Adrenal gland (tissue), 12 donors: ENCODE measurements around the gene MATR3. TPM values are rescaled to one million over a fixed set of nuclear protein-coding genes. Genes with fewer than 3 reads are reported as not detected.

Experiments used
- DNase-seq, 7 donors: peaks; one replicate each; pipeline ENCODE4 v3.0.0-alpha.2; 2019 to 2020
- H3K27ac ChIP-seq, 5 donors: fragments of 200-600 bp; sonication (generic) in 4 of 5; 1 replicate in 3 of 5; 2 replicates in 2 of 5; pipeline versions ENCODE4 v1.5.1 to v1.8.0; 2016 to 2020; ENCODE audit warnings: mild to moderate bottlenecking in 1 of 5
- H3K27me3 ChIP-seq: fragments of 200-600 bp; 2 replicates; pipeline ENCODE4 v1.8.0; 2021
- H3K36me3 ChIP-seq, 2 donors: fragments of 200-600 bp; replicated peaks in 1 of 2; 1 replicate in 1 of 2; 2 replicates in 1 of 2; pipeline versions ENCODE4 v1.5.1 to v1.8.0; 2018 to 2022
- H3K4me1 ChIP-seq, 2 donors: fragments of 200-600 bp; replicated peaks in 1 of 2; 1 replicate in 1 of 2; 2 replicates in 1 of 2; pipeline versions ENCODE4 v1.5.1 to v1.8.0; 2018 to 2021
- H3K4me3 ChIP-seq, 4 donors: fragments of 200-600 bp; sonication (generic) in 3 of 4; one replicate each; pipeline ENCODE4 v1.5.1; 2016 to 2018
- H3K9me3 ChIP-seq, 3 donors: fragments of 200-600 bp; sonication (generic) in 1 of 3; replicated peaks in 1 of 3; 1 replicate in 2 of 3; 2 replicates in 1 of 3; pipeline versions ENCODE4 v1.5.1 to v1.8.0; 2016 to 2021
- POLR2A ChIP-seq, 2 donors: fragments of 450-650 bp; IDR thresholded peaks; one replicate each; pipeline ENCODE4 v1.6.1; 2017; ENCODE audit warnings: antibody characterized with exemption in 2 of 2, mild to moderate bottlenecking in 2 of 2, moderate library complexity in 1 of 2
- WGBS, 4 donors: extraction: QIAGEN DNeasy Blood & Tissue Kit in 2 of 4; methylation state at CpG; one replicate each; pipeline versions ENCODE4 v1.1.5 to v1.1.7; 2013 to 2017; 5-methylcytosine and 5-hydroxymethylcytosine counted together
- intact Hi-C, 2 donors: fragments of 100-400 bp; cut with DNase I; formaldehyde crosslinking; loops; one replicate each; pipeline versions ENCODE4 v1.14.1 to v1.15.0; 2022 to 2023
- polyA plus RNA-seq, 3 donors: library from polyadenylated mRNA; stranded (reverse); fragments of 200-250 nt in 2 of 3; fragments of 350-450 nt in 1 of 3; fragmentation: Illumina TruSeq in 1 of 3; extraction: RNeasy Lipid Tissue Mini Kit (QIAGEN cat#74804) in 1 of 3; gene quantifications; one replicate each; pipeline ENCODE4 v1.2.3, GENCODE V29; 2013 to 2014
- small RNA-seq, 2 donors: library from RNA; depleted of rRNA; stranded (forward); fragments of <200 nt; gene quantifications; one replicate each; pipeline ENCODE3, GENCODE V24; 2016
- total RNA-seq, 9 donors: library from RNA; depleted of rRNA in 4 of 9; stranded (reverse); fragments of >200 nt in 4 of 9; fragments of 120-200 nt in 1 of 9; fragmentation: NEBNext Ultra II Directional in 1 of 9; extraction: Animal tissue kit (Norgen Biotek cat#: 25700) in 1 of 9; gene quantifications; one replicate each; pipeline versions ENCODE4 v1.1.0 to v1.2.4, GENCODE V29; 2013 to 2023
- TF ChIP-seq, protein P1 (sequence below), 6 experiments: fragments of 450-650 bp in 4 of 6; fragments of 200-600 bp in 2 of 6; sonication (generic) in 1 of 6; IDR thresholded peaks; 1 replicate in 5 of 6; 2 replicates in 1 of 6; pipeline versions ENCODE4 v1.5.1 to v1.8.0; 2016 to 2021; ENCODE audit warnings: antibody characterized with exemption in 6 of 6, mild to moderate bottlenecking in 2 of 6, moderate library complexity in 1 of 6
- donor health status: healthy with polysubstance abuse.
- donor health status: Bipolar disorder and iron deficiency.
- donor health status: DM: yes; HTN: yes; CAD: no.
- donor health status: DM: no; HTN: no; CAD: no.
- donor health status: DM: no; HTN: no; CAD: no.
- donor health status: DM: yes; HTN: yes; CAD: no.

MATR3 gene
- total and polyA plus RNA-seq, 12 donors = 99.4 to 324 (median 176) TPM

DNA sequence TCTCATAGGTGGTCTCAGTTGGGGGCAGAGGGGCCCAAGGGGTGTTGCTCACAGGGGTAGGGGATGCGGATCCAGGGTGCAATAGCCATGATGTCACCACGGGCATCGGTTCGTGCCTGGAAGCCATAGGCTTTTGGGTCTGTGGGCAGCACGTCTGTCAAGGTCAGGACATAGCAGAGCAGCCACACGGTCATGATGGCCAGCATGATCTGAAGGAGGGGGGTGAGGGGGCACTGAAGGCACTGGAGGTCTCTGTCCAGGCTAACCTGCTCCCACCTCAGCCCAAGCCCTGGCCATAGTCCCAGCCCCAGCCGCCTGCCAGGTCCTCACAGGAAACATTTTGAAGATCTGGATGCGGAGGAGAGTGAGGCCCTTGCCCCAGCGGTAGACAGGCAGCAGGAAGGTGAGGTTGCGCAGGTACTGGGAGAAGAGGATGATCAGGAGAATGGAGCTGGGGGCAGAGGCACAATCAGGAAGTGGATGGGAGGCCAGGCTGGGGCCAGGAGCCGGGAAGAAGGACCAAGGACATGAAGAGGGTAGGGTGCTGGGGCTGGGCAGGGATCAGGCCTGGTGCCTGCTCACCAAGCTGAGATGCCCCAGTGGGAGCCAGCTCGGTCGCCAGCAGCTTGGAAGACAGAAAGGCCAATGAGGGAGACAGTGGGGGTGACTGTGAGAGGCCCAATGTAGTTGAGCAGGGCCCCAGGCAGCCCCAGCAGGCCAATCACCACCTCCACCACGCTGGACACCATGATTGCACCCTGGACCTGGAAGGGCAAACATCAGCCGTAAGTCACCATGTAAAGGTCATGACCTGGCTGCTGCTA lies 86.3 kb downstream of the MATR3 start:
- no peaks in the 10 kb centered on the region for H3K27me3 ChIP-seq
- DNase-seq = no peak
- TF ChIP-seq, protein P1, sequence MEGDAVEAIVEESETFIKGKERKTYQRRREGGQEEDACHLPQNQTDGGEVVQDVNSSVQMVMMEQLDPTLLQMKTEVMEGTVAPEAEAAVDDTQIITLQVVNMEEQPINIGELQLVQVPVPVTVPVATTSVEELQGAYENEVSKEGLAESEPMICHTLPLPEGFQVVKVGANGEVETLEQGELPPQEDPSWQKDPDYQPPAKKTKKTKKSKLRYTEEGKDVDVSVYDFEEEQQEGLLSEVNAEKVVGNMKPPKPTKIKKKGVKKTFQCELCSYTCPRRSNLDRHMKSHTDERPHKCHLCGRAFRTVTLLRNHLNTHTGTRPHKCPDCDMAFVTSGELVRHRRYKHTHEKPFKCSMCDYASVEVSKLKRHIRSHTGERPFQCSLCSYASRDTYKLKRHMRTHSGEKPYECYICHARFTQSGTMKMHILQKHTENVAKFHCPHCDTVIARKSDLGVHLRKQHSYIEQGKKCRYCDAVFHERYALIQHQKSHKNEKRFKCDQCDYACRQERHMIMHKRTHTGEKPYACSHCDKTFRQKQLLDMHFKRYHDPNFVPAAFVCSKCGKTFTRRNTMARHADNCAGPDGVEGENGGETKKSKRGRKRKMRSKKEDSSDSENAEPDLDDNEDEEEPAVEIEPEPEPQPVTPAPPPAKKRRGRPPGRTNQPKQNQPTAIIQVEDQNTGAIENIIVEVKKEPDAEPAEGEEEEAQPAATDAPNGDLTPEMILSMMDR (IDR thresholded peaks at IDR 0.05) = no peak
- no peak for TF ChIP-seq POLR2A (IDR thresholded peaks at IDR 0.05)
- intact Hi-C loops = no loop called here
- H3K36me3 ChIP-seq = no peaks in the 10 kb centered on the region
- 78 to 85% (median 80%) methylated on average over 8 to 15 of the region's 15 CpGs for WGBS, 4 donors
- no peaks in the 10 kb centered on the region for H3K4me1 ChIP-seq
- no peak overlapping the region for H3K4me3 ChIP-seq
- H3K27ac ChIP-seq = no peak overlapping the region
- no peaks in the 10 kb centered on the region for H3K9me3 ChIP-seq

Small RNAs within 50 kb of the gene (small RNA-seq; reads per million reads assigned to genes)
- gene RNA5SP195 = 0 reads per million in 2 donors
- 24.0 to 26.2 reads per million in 2 donors for gene SNORA74A
- gene SNORA74D = 245 to 462 reads per million in 2 donors

Other genes starting within 250 kb of the MATR3 start
- gene SIL1, start 95.4 kb upstream of the MATR3 start, total RNA-seq = 100 to 1,000 TPM in 7 of 9 donors, 10 to 100 TPM in 2; 81.9 to 171 (median 130) TPM
- gene SIL1, start 95.4 kb upstream of the MATR3 start, polyA plus RNA-seq = 100 to 1,000 TPM; 143 to 313 (median 213) TPM
- gene PAIP2, start 48.1 kb downstream of the MATR3 start, total RNA-seq = 100 to 1,000 TPM; 127 to 198 (median 148) TPM
- 100 to 1,000 TPM in 1 of 3 donors, 10 to 100 TPM in 2; 75.7 to 318 (median 82.0) TPM for gene PAIP2, start 48.1 kb downstream of the MATR3 start, polyA plus RNA-seq
- gene SLC23A1, start 89.6 kb downstream of the MATR3 start, total RNA-seq = under 1 TPM in 4 of 9 donors, not detected in 5; 0.06 to 0.46 (median 0.14) TPM
- gene SLC23A1, start 89.6 kb downstream of the MATR3 start, polyA plus RNA-seq = not detected
- gene MZB1, start 96.2 kb downstream of the MATR3 start, total RNA-seq = 1 to 10 TPM in 2 of 9 donors, under 1 TPM in 4, not detected in 3; 0.35 to 1.7 (median 0.89) TPM
- 1 to 10 TPM in 2 of 3 donors, under 1 TPM in 1; 0.57 to 7.7 (median 4.3) TPM for gene MZB1, start 96.2 kb downstream of the MATR3 start, polyA plus RNA-seq
- gene PROB1, start 101.4 kb downstream of the MATR3 start, total RNA-seq = 10 to 100 TPM in 4 of 9 donors, 1 to 10 TPM in 5; 4.7 to 24.4 (median 9.8) TPM
- gene PROB1, start 101.4 kb downstream of the MATR3 start, polyA plus RNA-seq = 1 to 10 TPM; 3.1 to 4.2 (median 4.0) TPM
- 100 to 1,000 TPM in 1 of 9 donors, 10 to 100 TPM in 4, 1 to 10 TPM in 4; 4.6 to 124 (median 10.0) TPM for gene SPATA24, start 110.3 kb downstream of the MATR3 start, total RNA-seq
- 10 to 100 TPM in 2 of 3 donors, 1 to 10 TPM in 1; 9.6 to 21.5 (median 11.7) TPM for gene SPATA24, start 110.3 kb downstream of the MATR3 start, polyA plus RNA-seq
- 10 to 100 TPM in 5 of 9 donors, 1 to 10 TPM in 4; 6.5 to 16.2 (median 10.1) TPM for gene DNAJC18, start 145.8 kb downstream of the MATR3 start, total RNA-seq
- 1 to 10 TPM; 4.9 to 8.1 (median 5.9) TPM for gene DNAJC18, start 145.8 kb downstream of the MATR3 start, polyA plus RNA-seq
- gene ECSCR, start 169.0 kb downstream of the MATR3 start, total RNA-seq = 10 to 100 TPM in 7 of 9 donors, 1 to 10 TPM in 2; 4.6 to 16.2 (median 10.8) TPM
- 10 to 100 TPM in 2 of 3 donors, 1 to 10 TPM in 1; 9.8 to 24.8 (median 18.4) TPM for gene ECSCR, start 169.0 kb downstream of the MATR3 start, polyA plus RNA-seq
- gene SMIM33, start 177.3 kb downstream of the MATR3 start, total RNA-seq = not detected
- not detected for gene SMIM33, start 177.3 kb downstream of the MATR3 start, polyA plus RNA-seq
- gene STING1, start 189.0 kb downstream of the MATR3 start, total RNA-seq = 10 to 100 TPM; 10.9 to 63.9 (median 38.8) TPM
- 10 to 100 TPM; 21.2 to 33.5 (median 28.2) TPM for gene STING1, start 189.0 kb downstream of the MATR3 start, polyA plus RNA-seq